ENCODE measurements around the gene GTF3C1.
"Not testable (repeated sequence)": the region's sequence is repeated elsewhere in the genome, so short reads cannot be mapped to it uniquely, and the experiment has no call there.

GTF3C1 gene

GRCh38 chr16:27434141-27435051, 115.3 kb downstream of the GTF3C1 start:
- in situ Hi-C loops (cut with HindIII; ENCODE audit: low pct_unique_long_range_greater_than_20kb, low sequenced_read_pairs) = no loop called here
- TF ChIP-seq JUND (IDR thresholded peaks at IDR 0.05; ENCODE audit: low read depth) = no peak
- no peak for DNase-seq (ENCODE audit: low read depth in 1 of 2, low spot score in 1 of 2)

- no peak for TF ChIP-seq JUND (IDR thresholded peaks at IDR 0.05; ENCODE audit: low read depth)
- DNase-seq (ENCODE audit: low read depth in 1 of 2, low spot score in 1 of 2) = no peak
- in situ Hi-C loops (cut with HindIII; ENCODE audit: low pct_unique_long_range_greater_than_20kb, low sequenced_read_pairs) = no loop called here
Measured at GRCh38 chr16:27433636-27434035, 116.1 kb downstream of the GTF3C1 start.

GRCh38 chr16:27433191-27433590, 116.5 kb downstream of the GTF3C1 start:
- DNase-seq (ENCODE audit: low read depth in 1 of 2, low spot score in 1 of 2); in situ Hi-C loops (cut with HindIII; ENCODE audit: low pct_unique_long_range_greater_than_20kb, low sequenced_read_pairs): not testable (repeated sequence)

GRCh38 chr16:27432558-27432957, 117.2 kb downstream of the GTF3C1 start:
- no peak for DNase-seq (ENCODE audit: low read depth in 1 of 2, low spot score in 1 of 2)
- in situ Hi-C loops (cut with HindIII; ENCODE audit: low pct_unique_long_range_greater_than_20kb, low sequenced_read_pairs) = no loop called here
- no peak for TF ChIP-seq JUND (IDR thresholded peaks at IDR 0.05; ENCODE audit: low read depth)

GRCh38 chr16:27431773-27432532, 117.8 kb downstream of the GTF3C1 start:
- no peak for TF ChIP-seq JUND (IDR thresholded peaks at IDR 0.05; ENCODE audit: low read depth)
- DNase-seq (ENCODE audit: low read depth in 1 of 2, low spot score in 1 of 2) = no peak

GRCh38 chr16:27430923-27431484, 118.7 kb downstream of the GTF3C1 start:
- TF ChIP-seq JUND (IDR thresholded peaks at IDR 0.05; ENCODE audit: low read depth) = no peak
- no peak for DNase-seq (ENCODE audit: low read depth in 1 of 2, low spot score in 1 of 2)
- in situ Hi-C loops (cut with HindIII; ENCODE audit: low pct_unique_long_range_greater_than_20kb, low sequenced_read_pairs) = no loop called here

More at GRCh38 chr16:27431773-27432532, 117.8 kb downstream of the GTF3C1 start:
- in situ Hi-C loops (cut with HindIII; ENCODE audit: low pct_unique_long_range_greater_than_20kb, low sequenced_read_pairs) = no loop called here

- DNase-seq (ENCODE audit: low read depth in 1 of 2, low spot score in 1 of 2) = no peak
- TF ChIP-seq JUND (IDR thresholded peaks at IDR 0.05; ENCODE audit: low read depth) = no peak
- in situ Hi-C loops (cut with HindIII; ENCODE audit: low pct_unique_long_range_greater_than_20kb, low sequenced_read_pairs) = no loop called here
Measured at GRCh38 chr16:27430512-27430911, 119.2 kb downstream of the GTF3C1 start.

- in situ Hi-C loops (cut with HindIII; ENCODE audit: low pct_unique_long_range_greater_than_20kb, low sequenced_read_pairs) = no loop called here
- no peak for DNase-seq (ENCODE audit: low read depth in 1 of 2, low spot score in 1 of 2)
- no peak for TF ChIP-seq JUND (IDR thresholded peaks at IDR 0.05; ENCODE audit: low read depth)
Measured at GRCh38 chr16:27429981-27430441, 119.7 kb downstream of the GTF3C1 start.

GRCh38 chr16:27429330-27429871, 120.3 kb downstream of the GTF3C1 start:
- no peak for DNase-seq (ENCODE audit: low read depth in 1 of 2, low spot score in 1 of 2)
- TF ChIP-seq JUND (IDR thresholded peaks at IDR 0.05; ENCODE audit: low read depth) = no peak
- in situ Hi-C loops (cut with HindIII; ENCODE audit: low pct_unique_long_range_greater_than_20kb, low sequenced_read_pairs) = no loop called here

- in situ Hi-C loops (cut with HindIII; ENCODE audit: low pct_unique_long_range_greater_than_20kb, low sequenced_read_pairs) = no loop called here
- peak in 1 of 2 experiments; percentile 31 for DNase-seq (ENCODE audit: low read depth in 1 of 2, low spot score in 1 of 2)
- TF ChIP-seq JUND (IDR thresholded peaks at IDR 0.05; ENCODE audit: low read depth) = no peak
Measured at GRCh38 chr16:27428026-27428785, 121.5 kb downstream of the GTF3C1 start.

- DNase-seq (ENCODE audit: low read depth in 1 of 2, low spot score in 1 of 2) = no peak
- in situ Hi-C loops (cut with HindIII; ENCODE audit: low pct_unique_long_range_greater_than_20kb, low sequenced_read_pairs) = no loop called here
- TF ChIP-seq JUND (IDR thresholded peaks at IDR 0.05; ENCODE audit: low read depth) = no peak
Measured at GRCh38 chr16:27427538-27427937, 122.2 kb downstream of the GTF3C1 start.

All from T47D (cell line).